ENCODE measurements around the gene SLC25A22. TPM values are rescaled to one million over a fixed set of nuclear protein-coding genes. Genes with fewer than 3 reads are reported as not detected.

The SLC25A22 gene
- total RNA-seq, 1 donor from 2014 or later = 35.4 TPM

DNA sequence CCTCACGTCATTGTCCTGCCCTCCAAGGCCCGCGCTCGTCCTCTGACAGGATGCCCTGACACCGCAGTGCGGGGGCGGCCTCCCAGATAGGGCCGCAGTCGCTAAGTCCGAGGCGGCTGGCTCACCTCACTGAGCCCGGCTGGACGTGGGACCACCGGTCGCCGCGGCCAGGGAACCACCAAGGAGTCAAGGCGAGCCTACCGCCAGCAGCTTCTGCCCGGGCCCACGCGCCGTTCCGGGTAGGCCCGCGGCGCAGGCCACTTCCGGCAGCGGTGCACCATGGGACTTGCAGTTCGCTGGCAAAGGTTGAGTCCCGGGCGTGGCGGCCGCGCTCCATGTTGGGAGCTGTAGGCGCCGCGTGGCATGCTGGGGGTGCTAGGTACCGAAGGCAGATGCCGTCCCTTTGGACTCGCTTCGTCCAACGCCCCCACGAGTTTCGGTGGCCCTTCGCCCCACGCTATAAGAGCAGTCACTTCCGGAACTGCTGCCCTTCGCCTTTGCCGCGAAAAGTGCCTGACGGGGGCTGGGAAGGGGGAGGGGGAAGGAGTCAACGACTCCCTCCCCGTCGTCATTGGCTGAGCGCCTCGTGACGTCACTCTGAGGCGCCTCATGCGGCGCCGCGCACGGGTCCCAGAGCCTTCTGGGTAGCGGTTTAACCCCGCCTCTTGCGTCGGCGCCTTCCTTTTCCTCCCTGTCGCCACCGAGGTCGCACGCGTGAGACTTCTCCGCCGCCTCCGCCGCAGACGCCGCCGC lies 11.4 kb upstream of the SLC25A22 start, which contains the start of gene RPLP2:
Gene RPLP2 (plus strand): TSS at position 681 of the 753 bp plus-strand sequence. CDS start 268 bp downstream, outside the sequence.
- Mint-ChIP-seq H3K27ac (peak within 1 kb of the TSS; percentile 98), H3K36me3 (ENCODE audit: low read depth) (peaks cover 39% of the 10 kb centered on the region), H3K27me3 (no peaks in the 10 kb centered on the region), H3K4me1 (peaks cover 37% of the 10 kb centered on the region), H3K4me3 (peak within 1 kb of the TSS; percentile 91), H3K9me3 (no peaks in the 10 kb centered on the region)
- POLR2A ChIA-PET = interaction anchor here (0.6 to 4.8 kb wide), 23 partner anchors 10 to 402 kb away, joined by 3 to 87 read pairs (median 4); partner anchors contain the start of genes CEND1, GATD1, IRF7 and LMNTD2
- DNase-seq (peak; percentile 97), ATAC-seq (ENCODE audit: low read depth) (peak; percentile 82)
- intact Hi-C loops (cut with micrococcal nuclease) = loop anchor here (1.0 to 2.0 kb wide), 6 partner anchors 10 to 602 kb away; partner anchors contain the start of genes BET1L, POLR2L, RIC8A and RNH1
- TF ChIP-seq, protein P1, sequence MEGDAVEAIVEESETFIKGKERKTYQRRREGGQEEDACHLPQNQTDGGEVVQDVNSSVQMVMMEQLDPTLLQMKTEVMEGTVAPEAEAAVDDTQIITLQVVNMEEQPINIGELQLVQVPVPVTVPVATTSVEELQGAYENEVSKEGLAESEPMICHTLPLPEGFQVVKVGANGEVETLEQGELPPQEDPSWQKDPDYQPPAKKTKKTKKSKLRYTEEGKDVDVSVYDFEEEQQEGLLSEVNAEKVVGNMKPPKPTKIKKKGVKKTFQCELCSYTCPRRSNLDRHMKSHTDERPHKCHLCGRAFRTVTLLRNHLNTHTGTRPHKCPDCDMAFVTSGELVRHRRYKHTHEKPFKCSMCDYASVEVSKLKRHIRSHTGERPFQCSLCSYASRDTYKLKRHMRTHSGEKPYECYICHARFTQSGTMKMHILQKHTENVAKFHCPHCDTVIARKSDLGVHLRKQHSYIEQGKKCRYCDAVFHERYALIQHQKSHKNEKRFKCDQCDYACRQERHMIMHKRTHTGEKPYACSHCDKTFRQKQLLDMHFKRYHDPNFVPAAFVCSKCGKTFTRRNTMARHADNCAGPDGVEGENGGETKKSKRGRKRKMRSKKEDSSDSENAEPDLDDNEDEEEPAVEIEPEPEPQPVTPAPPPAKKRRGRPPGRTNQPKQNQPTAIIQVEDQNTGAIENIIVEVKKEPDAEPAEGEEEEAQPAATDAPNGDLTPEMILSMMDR (IDR thresholded peaks at IDR 0.05) = no peak
- CTCF ChIA-PET = no interaction called here

DNA sequence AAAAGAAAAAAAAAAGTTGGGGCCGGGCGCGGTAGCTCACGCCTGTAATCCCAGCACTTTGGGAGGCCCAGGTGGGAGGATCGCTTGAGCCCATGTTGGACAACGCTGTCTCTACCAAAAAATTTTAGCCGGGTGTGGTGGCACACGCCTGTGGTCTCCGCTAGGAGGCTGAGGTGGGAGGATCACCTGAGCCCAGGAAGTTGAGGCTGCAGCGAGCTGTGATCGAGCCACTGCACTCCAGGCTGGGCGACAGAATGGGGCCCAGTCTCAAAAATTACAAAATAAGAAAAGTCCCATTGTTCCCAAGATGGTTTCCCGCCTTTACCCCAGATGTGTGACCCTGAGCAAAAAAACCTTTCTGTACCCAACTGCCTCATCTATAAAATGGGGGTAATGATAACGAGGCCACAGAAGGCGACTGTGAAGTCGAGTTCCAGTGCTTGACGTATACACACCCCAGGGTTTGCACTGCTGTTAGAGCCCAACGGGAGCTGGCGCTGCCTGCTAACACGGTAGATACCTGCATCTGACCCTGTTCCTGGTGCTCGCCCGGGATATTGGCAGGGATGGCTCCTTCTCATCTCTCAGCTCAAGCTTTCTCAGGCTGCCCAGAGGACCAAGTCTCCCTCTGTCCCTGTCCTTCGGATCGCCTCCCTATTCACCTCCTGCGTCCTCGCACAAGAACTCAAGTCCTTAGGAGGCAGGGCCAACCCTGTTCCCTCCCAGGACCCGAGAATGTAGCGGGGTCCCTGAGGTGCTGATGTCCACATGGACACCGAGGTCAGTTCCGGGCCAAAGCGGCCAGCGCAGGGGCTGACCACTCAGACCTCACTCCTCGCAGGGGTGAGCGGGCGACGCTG lies 10.6 kb upstream of the SLC25A22 start:
- H3K36me3 Mint-ChIP-seq (ENCODE audit: low read depth) = peaks cover 37% of the 10 kb centered on the region
- DNase-seq = no peak
- POLR2A ChIA-PET = interaction anchor here (0.8 to 4.8 kb wide), 21 partner anchors 9 to 402 kb away, joined by 3 to 87 read pairs (median 4); partner anchors contain the start of genes CEND1, GATD1, IRF7 and LMNTD2
- TF ChIP-seq, protein P1 (IDR thresholded peaks at IDR 0.05) = no peak
- no peaks in the 10 kb centered on the region for H3K9me3 Mint-ChIP-seq
- CTCF ChIA-PET = no interaction called here
- intact Hi-C loops (cut with micrococcal nuclease) = loop anchor here (1.0 to 2.0 kb wide), 6 partner anchors 11 to 601 kb away; partner anchors contain the start of genes BET1L, POLR2L, RIC8A and RNH1
- ATAC-seq (ENCODE audit: low read depth) = no peak
- peaks cover 43% of the 10 kb centered on the region for H3K4me1 Mint-ChIP-seq
- H3K27ac Mint-ChIP-seq = peak overlapping the region; percentile 98
- peak overlapping the region; percentile 91 for H3K4me3 Mint-ChIP-seq
- H3K27me3 Mint-ChIP-seq = no peaks in the 10 kb centered on the region

DNA sequence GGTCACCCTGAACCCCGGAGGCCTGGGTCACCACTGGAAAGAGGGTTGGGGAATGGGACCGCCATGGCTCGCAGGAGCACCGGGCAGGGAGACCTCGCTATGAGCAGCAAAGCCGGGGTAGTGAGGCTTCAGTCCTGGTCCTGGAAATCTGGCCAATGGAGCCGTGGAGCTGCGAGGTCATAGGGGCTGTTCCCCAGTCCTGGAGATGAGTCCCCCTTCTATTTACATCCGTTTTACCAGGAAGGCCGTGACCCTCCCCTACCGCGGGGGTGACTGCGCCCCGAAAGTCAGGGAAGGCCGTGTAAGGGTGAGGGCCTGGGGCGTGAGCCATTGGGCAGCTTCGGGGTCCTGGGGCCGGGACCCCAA lies 6.5 kb upstream of the SLC25A22 start:
- Mint-ChIP-seq H3K27ac (peak overlapping the region; percentile 71), H3K4me3 (peak overlapping the region; percentile 68), H3K36me3 (ENCODE audit: low read depth) (peaks cover 6% of the 10 kb centered on the region), H3K4me1 (peaks cover 24% of the 10 kb centered on the region), H3K9me3 (no peaks in the 10 kb centered on the region), H3K27me3 (no peaks in the 10 kb centered on the region)
- intact Hi-C loops (cut with micrococcal nuclease) = loop anchor here (2.0 kb wide), 1 partner anchor 268 kb away; the partner anchor contains the start of gene LRRC56
- CTCF ChIA-PET = no interaction called here
- DNase-seq (no peak), ATAC-seq (ENCODE audit: low read depth) (no peak)
- POLR2A ChIA-PET = interaction anchor here (1.1 to 2.3 kb wide), 3 partner anchors 15 to 57 kb away, joined by 3 to 9 read pairs (median 5); partner anchors contain the start of genes PNPLA2 and TALDO1
- TF ChIP-seq, protein P1 (IDR thresholded peaks at IDR 0.05) = no peak

DNA sequence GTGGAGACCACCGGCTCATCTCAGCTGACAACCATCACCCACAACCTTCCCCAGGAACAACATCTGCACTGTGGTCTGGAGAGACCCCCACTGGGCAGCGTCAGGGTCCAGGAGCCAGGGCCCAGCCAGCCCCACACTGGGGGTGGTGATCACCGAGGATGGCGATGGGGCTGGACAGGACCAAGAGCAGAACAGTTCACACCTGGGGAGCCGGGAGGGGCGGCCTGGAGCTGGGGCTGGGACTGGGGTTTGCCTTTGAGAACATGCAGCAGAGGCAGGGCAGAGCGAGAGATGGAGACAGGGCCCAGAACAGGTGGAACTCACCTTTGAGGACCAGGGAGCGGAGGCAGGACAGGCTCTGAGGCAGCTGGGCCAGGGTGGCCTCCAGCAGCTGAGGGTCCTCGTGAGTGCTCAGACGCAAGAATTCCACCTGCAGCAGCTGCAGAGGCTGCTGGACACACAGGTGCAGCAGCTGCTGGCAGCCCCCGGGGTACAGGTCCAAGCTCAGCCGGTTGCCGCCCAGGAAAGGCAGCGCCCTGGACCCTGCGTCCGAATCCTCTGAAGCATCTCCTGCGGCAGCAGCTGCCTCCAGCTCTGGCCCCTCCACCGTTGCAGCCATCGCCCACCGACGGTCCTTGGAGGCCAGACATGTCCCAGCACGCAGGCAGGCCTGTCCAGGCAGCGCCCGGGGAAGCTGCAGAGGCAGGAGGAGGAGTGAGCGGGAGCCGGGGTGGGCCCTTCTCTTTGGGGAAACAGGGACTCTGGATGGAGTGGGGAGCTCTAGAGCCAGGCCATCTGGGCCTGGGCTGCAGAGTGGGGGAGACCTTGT lies 5.9 kb upstream of the SLC25A22 start:
- Mint-ChIP-seq H3K4me1 (peaks cover 22% of the 10 kb centered on the region), H3K27ac (no peak overlapping the region), H3K9me3 (no peaks in the 10 kb centered on the region), H3K27me3 (no peaks in the 10 kb centered on the region), H3K36me3 (ENCODE audit: low read depth) (peaks cover 4% of the 10 kb centered on the region), H3K4me3 (peak overlapping the region; percentile 68)
- intact Hi-C loops (cut with micrococcal nuclease) = loop anchor here (2.0 kb wide), 1 partner anchor 267 kb away; the partner anchor contains the start of gene LRRC56
- ATAC-seq (ENCODE audit: low read depth) (no peak), DNase-seq (no peak)
- CTCF ChIA-PET = no interaction called here
- POLR2A ChIA-PET = interaction anchor here (1.1 to 2.3 kb wide), 3 partner anchors 16 to 56 kb away, joined by 3 to 9 read pairs (median 5); partner anchors contain the start of genes PNPLA2 and TALDO1
- TF ChIP-seq, protein P1 (IDR thresholded peaks at IDR 0.05) = no peak

Data from activated B cell treated with CpG ODN at 0.5 μM for 24 hours (primary cell).